AG09309 (cell line): Measurements from ENCODE around the gene RTN4R.

Experiments
- DNase-seq: peaks from one replicate; pipeline ENCODE4 v3.0.0-alpha.2; 2010; ENCODE audit warnings: low read depth
- H3K4me3 ChIP-seq: 2 replicates; pipeline ENCODE4 v1.5.1; 2011; ENCODE audit warnings: mild to moderate bottlenecking, low read depth, low read length, moderate library complexity; ENCODE audit not compliant: control insufficient read depth
- TF ChIP-seq, protein P1 (sequence below): IDR thresholded peaks from 2 replicates; pipeline ENCODE4 v1.5.1; 2011; ENCODE audit warnings: mild to moderate bottlenecking, low read depth, low read length, inconsistent platforms; ENCODE audit not compliant: insufficient read depth, control insufficient read depth; ENCODE audit errors: missing control alignments

The RTN4R gene

DNA sequence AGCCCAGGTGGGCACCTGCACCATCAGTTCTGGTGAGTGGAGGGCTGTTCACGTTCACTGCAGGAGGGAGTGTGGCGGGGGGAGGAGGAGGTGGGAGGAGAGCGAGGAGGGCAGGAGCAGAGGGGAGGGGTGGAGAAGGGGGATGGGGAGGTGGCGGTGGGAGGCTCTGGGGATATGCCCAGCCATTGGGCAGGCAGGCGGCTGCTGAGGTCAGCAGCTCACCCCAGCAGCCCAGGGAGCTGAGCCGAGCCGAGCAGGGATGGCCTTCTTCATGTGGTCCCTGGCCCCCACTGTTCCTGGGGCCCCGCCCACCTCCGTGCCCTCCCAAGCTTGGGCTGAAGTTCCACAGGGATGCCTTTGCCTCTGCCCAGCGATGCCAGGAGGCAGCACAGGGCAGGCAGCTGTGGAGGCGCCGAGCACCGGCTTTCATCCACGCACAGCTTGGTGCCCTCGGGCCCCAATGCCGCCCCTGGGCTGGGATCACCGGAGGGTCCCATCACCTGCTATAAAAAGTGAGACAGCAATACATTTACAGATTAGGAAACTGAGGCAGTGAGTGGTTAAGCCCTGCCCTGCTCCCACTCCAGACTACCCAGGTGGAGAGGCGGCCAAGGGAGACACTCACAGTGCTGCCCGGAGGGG, 21.6 kb downstream of the RTN4R start:
- DNase-seq: no peak
- no peak overlapping the region for H3K4me3 ChIP-seq
- TF ChIP-seq, protein P1, sequence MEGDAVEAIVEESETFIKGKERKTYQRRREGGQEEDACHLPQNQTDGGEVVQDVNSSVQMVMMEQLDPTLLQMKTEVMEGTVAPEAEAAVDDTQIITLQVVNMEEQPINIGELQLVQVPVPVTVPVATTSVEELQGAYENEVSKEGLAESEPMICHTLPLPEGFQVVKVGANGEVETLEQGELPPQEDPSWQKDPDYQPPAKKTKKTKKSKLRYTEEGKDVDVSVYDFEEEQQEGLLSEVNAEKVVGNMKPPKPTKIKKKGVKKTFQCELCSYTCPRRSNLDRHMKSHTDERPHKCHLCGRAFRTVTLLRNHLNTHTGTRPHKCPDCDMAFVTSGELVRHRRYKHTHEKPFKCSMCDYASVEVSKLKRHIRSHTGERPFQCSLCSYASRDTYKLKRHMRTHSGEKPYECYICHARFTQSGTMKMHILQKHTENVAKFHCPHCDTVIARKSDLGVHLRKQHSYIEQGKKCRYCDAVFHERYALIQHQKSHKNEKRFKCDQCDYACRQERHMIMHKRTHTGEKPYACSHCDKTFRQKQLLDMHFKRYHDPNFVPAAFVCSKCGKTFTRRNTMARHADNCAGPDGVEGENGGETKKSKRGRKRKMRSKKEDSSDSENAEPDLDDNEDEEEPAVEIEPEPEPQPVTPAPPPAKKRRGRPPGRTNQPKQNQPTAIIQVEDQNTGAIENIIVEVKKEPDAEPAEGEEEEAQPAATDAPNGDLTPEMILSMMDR: no peak

DNA sequence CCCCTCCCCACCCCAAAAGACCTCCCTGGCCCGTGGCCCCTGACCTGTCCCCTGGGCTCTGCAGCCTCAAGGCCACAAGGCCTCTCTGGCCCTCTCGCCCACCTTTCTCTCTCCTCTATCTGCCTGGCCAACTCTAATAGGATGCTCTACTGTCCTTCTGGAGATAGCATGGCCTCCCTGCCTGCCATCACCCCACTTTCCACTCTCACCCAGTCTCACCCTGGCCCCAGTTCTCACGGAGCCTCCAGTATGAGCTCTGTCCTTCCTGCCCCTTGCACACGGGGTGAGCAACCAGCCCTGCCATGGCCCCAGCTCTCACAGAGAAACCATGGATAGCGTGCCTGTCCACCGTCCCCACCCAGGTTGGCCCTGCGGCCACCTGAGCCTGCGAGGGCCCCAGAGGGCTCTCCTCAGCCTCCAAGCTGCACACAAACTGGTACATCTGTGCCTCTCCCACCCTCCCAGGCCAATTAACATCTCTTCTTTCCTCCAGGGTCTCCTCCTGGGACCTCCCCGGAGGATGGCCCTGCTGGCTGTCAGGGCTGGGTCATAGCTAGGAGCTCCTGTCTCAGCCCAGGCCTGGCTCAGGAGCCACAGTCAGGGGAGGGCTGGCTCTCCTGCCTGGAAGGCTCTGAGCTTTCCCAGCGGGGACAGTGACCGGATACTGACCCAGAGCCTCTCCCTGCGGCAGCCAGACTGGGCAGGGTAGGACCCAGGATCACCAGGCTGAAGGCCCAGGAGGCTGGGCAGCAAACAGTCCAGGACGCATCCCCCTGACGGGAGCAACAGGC, 22.3 kb downstream of the RTN4R start:
- TF ChIP-seq, protein P1: no peak
- H3K4me3 ChIP-seq: no peak overlapping the region
- DNase-seq: no peak

DNA sequence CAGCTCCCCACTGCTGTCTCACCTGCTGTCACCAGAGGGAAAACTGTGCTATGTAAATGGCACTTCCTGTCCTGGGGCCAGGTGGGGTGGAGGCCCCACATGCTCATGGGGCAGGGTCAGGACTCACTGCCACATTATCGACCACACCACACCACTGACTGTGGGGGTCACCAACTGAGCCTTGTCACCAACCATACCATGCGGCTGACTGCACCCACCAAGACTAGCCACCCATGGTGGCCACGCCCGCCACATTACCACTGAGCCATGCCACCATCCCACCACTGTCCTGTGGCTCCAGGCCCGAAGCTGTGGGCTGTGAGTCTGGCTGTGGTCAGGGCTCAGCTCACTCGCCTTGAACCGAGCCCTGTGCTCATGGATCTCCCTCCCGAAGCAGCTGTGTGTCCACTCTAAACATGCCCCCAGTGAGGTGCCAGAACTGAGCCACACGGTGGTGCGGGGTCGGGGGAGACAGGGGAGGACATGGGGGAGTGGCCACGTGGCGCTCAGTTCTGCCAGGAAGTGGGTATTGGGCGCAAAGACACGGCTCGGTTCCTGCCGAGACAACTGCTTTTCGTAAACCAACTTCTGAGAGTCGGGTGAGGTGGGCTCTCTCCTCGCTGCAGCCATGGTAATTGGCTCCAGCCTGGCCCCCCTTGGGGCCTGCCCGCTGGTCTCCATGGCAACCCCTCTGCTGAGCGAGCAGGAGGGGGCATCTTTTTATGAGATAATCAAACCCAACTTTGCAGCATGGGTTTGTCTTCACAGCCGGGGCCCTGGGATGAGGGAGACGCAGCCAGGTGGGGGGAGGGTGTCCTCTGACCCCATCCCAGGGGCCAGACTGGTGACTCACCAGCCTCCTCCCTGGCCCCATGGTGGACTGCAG, 23.2 kb downstream of the RTN4R start:
- DNase-seq: no peak
- no peak overlapping the region for H3K4me3 ChIP-seq
- TF ChIP-seq, protein P1: no peak

DNA sequence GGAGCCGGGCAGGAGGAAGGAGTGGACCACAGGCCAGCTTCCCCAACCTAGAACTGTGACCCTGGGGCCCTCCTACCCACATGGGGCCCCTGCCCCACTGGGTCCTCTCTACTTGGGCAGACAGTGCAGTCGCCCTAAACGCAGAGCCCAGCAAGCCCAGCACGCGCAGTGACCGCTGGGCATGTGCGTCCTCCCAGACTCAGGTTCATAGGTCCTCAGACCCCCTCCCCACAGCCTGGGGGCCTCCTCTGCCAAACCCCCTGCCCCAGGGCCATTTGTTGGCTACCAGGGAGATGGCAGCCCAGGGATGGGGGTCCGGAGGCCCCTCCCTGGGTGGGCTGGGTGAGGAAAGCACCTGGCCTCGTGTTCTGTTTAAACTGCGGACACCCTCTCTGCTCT, 23.9 kb downstream of the RTN4R start:
- TF ChIP-seq, protein P1: no peak
- no peak for DNase-seq
- no peak overlapping the region for H3K4me3 ChIP-seq

DNA sequence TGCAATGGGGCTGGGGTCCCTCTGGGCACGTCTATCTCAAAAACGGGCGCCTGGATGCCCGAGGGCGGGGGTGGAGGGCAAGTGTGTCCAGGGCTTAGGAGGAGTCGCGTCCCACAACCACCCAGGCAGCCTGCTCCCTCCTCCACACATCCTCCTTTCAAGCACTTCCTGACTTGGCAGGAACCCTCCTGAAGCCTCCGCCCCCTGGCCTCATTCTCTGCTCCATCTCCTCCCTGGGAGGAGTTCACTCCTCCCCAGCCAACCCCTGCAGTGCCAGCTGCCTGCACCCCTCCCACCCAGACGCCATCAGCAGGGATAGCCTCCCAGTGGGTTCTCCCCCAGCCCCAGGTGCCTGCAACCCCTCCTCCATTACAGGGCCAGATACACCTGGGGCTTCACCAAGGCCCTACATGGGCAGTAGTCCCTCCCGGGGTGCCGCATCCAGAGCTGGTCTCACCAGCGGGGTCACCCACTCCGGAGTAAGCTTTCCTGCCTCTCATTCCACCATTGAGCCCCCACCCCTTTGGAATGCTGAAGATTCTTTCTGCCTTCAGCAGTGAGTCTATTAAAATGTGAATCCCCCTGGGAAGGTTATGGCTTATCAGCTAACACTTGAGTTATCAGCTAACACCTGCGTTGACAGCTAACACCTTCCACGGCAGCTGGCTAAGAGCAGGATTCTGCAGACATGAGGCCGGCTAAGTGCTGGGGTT, 24.4 kb downstream of the RTN4R start:
- peak; percentile 14 for DNase-seq
- TF ChIP-seq, protein P1: no peak
- H3K4me3 ChIP-seq: no peak overlapping the region; the same call in 1 of the 2 replicates

DNA sequence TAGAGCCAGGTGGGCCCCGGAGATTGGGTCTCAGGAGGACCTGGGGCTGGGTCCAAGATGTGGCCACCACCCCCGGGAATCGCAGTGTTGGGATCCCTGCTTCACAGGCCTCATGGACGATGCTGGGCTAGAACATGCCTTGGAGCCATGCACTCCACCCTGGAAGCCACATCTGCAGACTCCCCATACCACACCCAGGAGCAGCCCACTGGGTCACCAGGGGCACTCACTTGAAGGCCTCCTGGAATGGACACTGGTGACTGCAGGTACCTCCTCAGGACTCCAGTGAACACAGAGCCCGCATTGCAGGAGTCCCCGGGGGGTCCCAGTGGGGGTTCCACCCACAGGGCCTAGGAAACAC, 25.0 kb downstream of the RTN4R start:
- no peak overlapping the region; the same call in 1 of the 2 replicates for H3K4me3 ChIP-seq
- DNase-seq: no peak
- TF ChIP-seq, protein P1: no peak
